SU-DHL-6 (cell line): ENCODE results near the gene OR2S2.
A peak's percentile ranks its signal among the peaks of the same experiment; 100 is the strongest.

ENCODE experiments used
- H2AFZ ChIP-seq: fragments of 200-600 bp; sonication (generic); 2 replicates; pipeline ENCODE4 v1.6.1; 2014; ENCODE audit warnings: low read depth, mild to moderate bottlenecking, moderate library complexity, mixed read lengths, antibody characterized with exemption, low read length; ENCODE audit not compliant: severe bottlenecking
- H3F3A ChIP-seq: fragments of 200-600 bp; shearing (Covaris generic); 2 replicates; pipeline ENCODE4 v1.6.0; 2016; ENCODE audit warnings: antibody characterized with exemption, mild to moderate bottlenecking; ENCODE audit not compliant: insufficient read depth
- H3K27ac ChIP-seq: fragments of 200-600 bp; sonication (generic); 2 replicates; pipeline ENCODE4 v1.5.1; 2016; ENCODE audit warnings: low read depth, mild to moderate bottlenecking, low read length, moderate library complexity, mixed read lengths
- H3K27me3 ChIP-seq: fragments of 200-600 bp; sonication (generic), shearing (Covaris generic); 2 replicates; pipeline ENCODE4 v1.6.0; 2014; ENCODE audit warnings: mild to moderate bottlenecking, low read length
- H3K36me3 ChIP-seq: fragments of 200-600 bp; sonication (generic); 2 replicates; pipeline ENCODE4 v1.6.1; 2014; ENCODE audit warnings: mild to moderate bottlenecking, low read length, mixed read lengths
- H3K4me2 ChIP-seq: fragments of 300-600, 200-600 bp; shearing (Covaris generic), sonication (generic); 2 replicates; pipeline ENCODE4 v1.6.0; 2014; ENCODE audit warnings: low read length, low read depth, mild to moderate bottlenecking; ENCODE audit not compliant: poor library complexity, severe bottlenecking
- H3K4me3 ChIP-seq: fragments of 200-600 bp; sonication (generic); 2 replicates; pipeline ENCODE4 v1.5.1; 2014; ENCODE audit warnings: antibody characterized with exemption, low read length, mild to moderate bottlenecking, mixed read lengths; ENCODE audit not compliant: insufficient read depth, poor library complexity, severe bottlenecking
- H3K79me2 ChIP-seq: fragments of 200-600 bp; sonication (generic); 2 replicates; pipeline ENCODE4 v1.6.1; 2014; ENCODE audit warnings: mild to moderate bottlenecking, low read length, moderate library complexity; ENCODE audit not compliant: insufficient read depth
- H3K9ac ChIP-seq: fragments of 200-600 bp; sonication (generic); 2 replicates; pipeline ENCODE4 v1.7.0; 2014; ENCODE audit warnings: mild to moderate bottlenecking, low read length
- H3K9me2 ChIP-seq: fragments of 200-600 bp; sonication (generic); replicated peaks from 2 replicates; pipeline ENCODE4 v1.6.1; 2014; ENCODE audit warnings: low read length; ENCODE audit not compliant: insufficient read depth
- H3K9me3 ChIP-seq: fragments of 200-600 bp; sonication (generic); 2 replicates; pipeline ENCODE4 v1.6.1; 2014; ENCODE audit warnings: low read length, mixed read lengths; ENCODE audit not compliant: insufficient read depth
- H4K20me1 ChIP-seq: fragments of 200-600 bp; sonication (generic); 2 replicates; pipeline ENCODE4 v1.6.1; 2014; ENCODE audit warnings: low read depth, mild to moderate bottlenecking, antibody characterized with exemption, low read length, moderate library complexity, mixed read lengths
- CTCF ChIP-seq: fragments of 200-600 bp; sonication (generic); IDR thresholded peaks from one replicate; pipeline ENCODE4 v1.5.1; 2017; ENCODE audit warnings: antibody characterized with exemption, mild to moderate bottlenecking, low read length, moderate library complexity; ENCODE audit not compliant: insufficient read depth, poor library complexity, severe bottlenecking
- EZH2phosphoT487 ChIP-seq: fragments of 200-600 bp; sonication (generic), shearing (Covaris generic); conservative IDR thresholded peaks from 2 replicates; pipeline ENCODE4 v1.6.1; 2018; ENCODE audit warnings: mild to moderate bottlenecking, antibody characterized with exemption, low read length, moderate library complexity, mixed read lengths

The OR2S2 gene

GRCh38 chr9:35948901-35949318 is 9.0 kb downstream of the OR2S2 start:
- Histone ChIP-seq H2AFZ (no peak overlapping the region), H3K4me2 (no peak overlapping the region)

GRCh38 chr9:35948451-35948850 is 9.5 kb downstream of the OR2S2 start:
- no peaks in the 10 kb centered on the region for H3F3A ChIP-seq
- H2AFZ ChIP-seq: no peak overlapping the region
- no peaks in the 10 kb centered on the region for H3K9me2 ChIP-seq
- H4K20me1 ChIP-seq: no peaks in the 10 kb centered on the region
- no peaks in the 10 kb centered on the region for H3K27me3 ChIP-seq
- no peaks in the 10 kb centered on the region for H3K79me2 ChIP-seq
- no peak overlapping the region for H3K27ac ChIP-seq
- H3K4me3 ChIP-seq: no peak overlapping the region
- H3K9me3 ChIP-seq: no peaks in the 10 kb centered on the region
- no peak overlapping the region for H3K9ac ChIP-seq
- TF ChIP-seq EZH2phosphoT487: no peak
- TF ChIP-seq CTCF: no peak
- no peaks in the 10 kb centered on the region for H3K36me3 ChIP-seq
- no peak overlapping the region for H3K4me2 ChIP-seq

More at GRCh38 chr9:35948901-35949318, 9.0 kb downstream of the OR2S2 start:
- H3F3A ChIP-seq: no peaks in the 10 kb centered on the region
- no peak overlapping the region for H3K27ac ChIP-seq
- H3K9me2 ChIP-seq: no peaks in the 10 kb centered on the region
- H3K9me3 ChIP-seq: no peaks in the 10 kb centered on the region
- H3K9ac ChIP-seq: no peak overlapping the region
- no peak overlapping the region for H3K4me3 ChIP-seq
- no peaks in the 10 kb centered on the region for H4K20me1 ChIP-seq
- TF ChIP-seq CTCF: no peak
- TF ChIP-seq EZH2phosphoT487: no peak
- H3K36me3 ChIP-seq: no peaks in the 10 kb centered on the region
- no peaks in the 10 kb centered on the region for H3K27me3 ChIP-seq
- H3K79me2 ChIP-seq: no peaks in the 10 kb centered on the region

DNA sequence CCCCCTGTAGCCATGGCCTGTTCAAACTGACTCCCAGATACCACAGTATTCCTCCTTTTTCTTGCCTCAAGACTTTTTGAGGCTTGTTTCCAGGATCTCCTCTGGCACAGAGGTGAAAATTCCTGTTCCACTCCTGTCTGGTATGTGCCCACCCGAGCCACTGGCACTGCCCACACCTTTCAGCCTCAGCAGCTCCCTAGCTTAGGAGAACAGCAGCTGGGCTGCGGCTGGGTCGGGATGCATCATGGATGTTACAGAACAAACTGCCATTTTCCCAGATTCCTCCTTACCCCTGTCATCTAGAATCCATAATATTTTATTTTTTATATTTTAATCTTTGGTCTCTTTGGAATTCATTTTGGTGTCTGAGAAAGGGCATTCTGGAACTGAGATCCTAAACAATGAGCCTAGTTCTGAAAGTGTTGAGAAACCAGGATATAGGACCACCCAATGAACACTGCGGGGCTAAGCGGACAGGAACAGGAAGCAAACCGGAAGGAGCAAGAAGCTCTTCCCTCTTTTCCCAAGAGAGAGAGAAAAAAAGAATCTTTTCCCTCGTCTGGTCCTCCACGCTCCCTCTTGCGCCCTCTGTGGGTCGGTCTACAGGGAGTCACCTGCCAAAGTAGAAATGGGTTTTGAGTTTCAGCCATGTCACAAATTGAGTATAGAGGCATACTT is 12.5 kb downstream of the OR2S2 start:
- Histone ChIP-seq H3K27ac (no peak overlapping the region), H3K9ac (no peak overlapping the region), H3K36me3 (no peaks in the 10 kb centered on the region), H3K9me3 (no peaks in the 10 kb centered on the region), H3K79me2 (no peaks in the 10 kb centered on the region), H4K20me1 (no peaks in the 10 kb centered on the region), H3K9me2 (no peaks in the 10 kb centered on the region), H3K4me2 (no peak overlapping the region), H3K4me3 (no peak overlapping the region), H3F3A (no peaks in the 10 kb centered on the region), H3K27me3 (no peaks in the 10 kb centered on the region), H2AFZ (peak overlapping the region; percentile 62)
- TF ChIP-seq EZH2phosphoT487: no peak
- TF ChIP-seq CTCF: peak; percentile 98
